ENCODE measurements around the gene SCYL2.
"Not testable (repeated sequence)": the region's sequence is repeated elsewhere in the genome, so short reads cannot be mapped to it uniquely, and the experiment has no call there.

Gene SCYL2

DNA sequence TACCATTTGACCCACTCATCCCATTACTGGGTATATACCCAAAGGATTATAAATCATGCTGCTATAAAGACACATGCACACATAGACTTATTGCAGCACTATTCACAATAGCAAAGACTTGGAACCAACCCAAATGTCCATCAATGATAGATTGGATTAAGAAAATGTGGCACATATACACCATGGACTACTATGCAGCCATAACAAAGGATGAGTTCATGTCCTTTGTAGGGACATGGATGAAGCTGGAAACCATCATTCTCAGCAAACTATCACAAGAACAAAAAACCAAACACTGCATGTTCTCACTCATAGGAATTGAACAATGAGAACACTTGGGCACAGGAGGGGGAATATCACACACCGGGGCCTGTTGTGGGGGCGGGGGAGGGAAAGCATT, 75.9 kb downstream of the SCYL2 start:
- not testable (repeated sequence) for H3K27me3 Mint-ChIP-seq; H3K4me1 Mint-ChIP-seq; H3K27ac Mint-ChIP-seq (ENCODE audit: low read depth); H3K9me3 Mint-ChIP-seq; ATAC-seq (replicated peaks; ENCODE audit: extremely low read depth, poor library complexity, severe bottlenecking); H3K4me3 Mint-ChIP-seq; DNase-seq (ENCODE audit: low spot score in 2 of 2)
- peaks cover 14% of the 10 kb centered on the region for H3K36me3 Mint-ChIP-seq (ENCODE audit: insufficient read depth)

DNA sequence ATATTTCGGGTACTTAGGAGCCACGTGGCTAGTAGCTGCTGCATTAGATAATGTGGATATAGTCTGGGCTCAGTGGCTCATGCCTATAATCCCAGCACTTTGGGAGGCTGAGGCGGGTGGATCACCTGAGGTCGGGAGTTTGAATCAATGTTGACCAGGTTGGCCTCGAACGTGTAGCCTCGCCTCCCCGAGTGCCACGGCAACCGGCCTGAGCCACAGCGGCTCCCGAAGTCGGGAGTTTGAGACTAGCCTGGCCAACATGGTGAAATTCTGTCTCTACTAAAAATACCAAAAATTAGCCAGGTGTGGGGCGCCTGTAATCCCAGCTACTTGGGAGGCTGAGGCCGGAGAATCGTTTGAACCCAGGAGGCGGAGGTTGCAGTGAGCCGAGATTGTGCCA, 77.4 kb downstream of the SCYL2 start:
- H3K4me1 Mint-ChIP-seq; H3K9me3 Mint-ChIP-seq; DNase-seq (ENCODE audit: low spot score in 2 of 2); H3K36me3 Mint-ChIP-seq (ENCODE audit: insufficient read depth); ATAC-seq (replicated peaks; ENCODE audit: extremely low read depth, poor library complexity, severe bottlenecking); H3K4me3 Mint-ChIP-seq; H3K27ac Mint-ChIP-seq (ENCODE audit: low read depth); H3K27me3 Mint-ChIP-seq: not testable (repeated sequence)

DNA sequence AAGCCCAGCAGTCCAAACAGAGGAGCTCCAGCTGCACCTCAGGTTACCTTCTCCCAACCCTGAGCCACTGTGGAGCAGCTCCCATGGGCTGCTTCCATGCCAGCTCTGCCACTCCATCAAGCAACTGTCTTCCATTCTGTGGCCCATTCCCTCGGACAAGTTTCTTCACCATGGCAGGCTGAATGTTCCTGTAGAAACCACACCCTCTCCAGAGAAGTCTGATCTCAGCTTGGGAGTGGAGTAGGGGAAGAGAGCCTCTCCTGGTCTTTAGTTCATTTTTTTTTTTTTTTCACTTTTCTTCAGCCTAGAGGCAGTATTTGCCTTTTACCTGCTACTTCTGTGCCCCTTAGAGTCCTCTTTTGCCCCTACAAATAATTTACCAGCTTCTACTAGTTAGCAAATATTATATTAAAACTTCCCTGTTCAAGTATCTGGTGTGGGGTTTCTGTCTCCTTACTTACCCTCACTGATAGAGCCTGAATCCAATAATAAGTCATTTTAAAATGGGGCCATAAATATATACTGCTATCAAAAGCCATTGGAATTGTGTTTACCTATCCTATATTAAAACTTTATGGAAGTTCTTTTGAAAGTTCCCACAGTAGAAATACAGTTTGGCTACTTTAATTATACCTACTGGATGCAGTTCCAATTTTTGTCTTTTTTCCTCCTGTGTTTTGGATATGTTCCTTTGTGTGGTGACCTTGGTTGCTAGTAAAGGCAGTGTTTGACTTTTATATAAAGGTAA, 78.2 kb downstream of the SCYL2 start:
- Mint-ChIP-seq H3K4me1 (no peaks in the 10 kb centered on the region), H3K4me3 (no peak overlapping the region), H3K27ac (ENCODE audit: low read depth) (no peak overlapping the region), H3K27me3 (no peaks in the 10 kb centered on the region), H3K9me3 (peaks cover 6% of the 10 kb centered on the region), H3K36me3 (ENCODE audit: insufficient read depth) (peaks cover 2% of the 10 kb centered on the region)
- ATAC-seq (replicated peaks; ENCODE audit: extremely low read depth, poor library complexity, severe bottlenecking) (no peak), DNase-seq (ENCODE audit: low spot score in 2 of 2) (no peak)

DNA sequence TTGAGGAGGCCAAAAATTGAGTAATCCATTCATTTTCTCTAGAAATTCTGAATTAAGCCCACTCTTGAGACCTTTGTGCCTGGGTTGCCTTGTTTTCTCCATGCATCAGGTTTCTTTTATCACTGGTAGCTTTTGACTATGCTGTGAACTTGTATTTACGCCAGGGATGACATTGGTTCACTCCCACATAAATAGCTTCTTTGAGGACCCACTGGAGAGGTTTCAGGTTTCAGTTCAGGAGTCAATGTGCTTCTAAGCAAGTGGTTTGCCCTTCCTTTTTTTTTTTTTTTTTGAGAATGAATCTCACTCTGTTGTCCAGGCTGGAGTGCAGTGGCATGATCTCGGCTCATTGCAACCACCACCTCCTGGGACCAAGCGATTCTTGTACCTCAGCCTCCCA, 79.7 kb downstream of the SCYL2 start:
- no peak for ATAC-seq (replicated peaks; ENCODE audit: extremely low read depth, poor library complexity, severe bottlenecking)
- H3K9me3 Mint-ChIP-seq = peaks cover 6% of the 10 kb centered on the region
- H3K36me3 Mint-ChIP-seq (ENCODE audit: insufficient read depth) = peaks cover 2% of the 10 kb centered on the region
- H3K27ac Mint-ChIP-seq (ENCODE audit: low read depth) = no peak overlapping the region
- H3K27me3 Mint-ChIP-seq = no peaks in the 10 kb centered on the region
- no peaks in the 10 kb centered on the region for H3K4me1 Mint-ChIP-seq
- no peak overlapping the region for H3K4me3 Mint-ChIP-seq
- no peak for DNase-seq (ENCODE audit: low spot score in 2 of 2)

DNA sequence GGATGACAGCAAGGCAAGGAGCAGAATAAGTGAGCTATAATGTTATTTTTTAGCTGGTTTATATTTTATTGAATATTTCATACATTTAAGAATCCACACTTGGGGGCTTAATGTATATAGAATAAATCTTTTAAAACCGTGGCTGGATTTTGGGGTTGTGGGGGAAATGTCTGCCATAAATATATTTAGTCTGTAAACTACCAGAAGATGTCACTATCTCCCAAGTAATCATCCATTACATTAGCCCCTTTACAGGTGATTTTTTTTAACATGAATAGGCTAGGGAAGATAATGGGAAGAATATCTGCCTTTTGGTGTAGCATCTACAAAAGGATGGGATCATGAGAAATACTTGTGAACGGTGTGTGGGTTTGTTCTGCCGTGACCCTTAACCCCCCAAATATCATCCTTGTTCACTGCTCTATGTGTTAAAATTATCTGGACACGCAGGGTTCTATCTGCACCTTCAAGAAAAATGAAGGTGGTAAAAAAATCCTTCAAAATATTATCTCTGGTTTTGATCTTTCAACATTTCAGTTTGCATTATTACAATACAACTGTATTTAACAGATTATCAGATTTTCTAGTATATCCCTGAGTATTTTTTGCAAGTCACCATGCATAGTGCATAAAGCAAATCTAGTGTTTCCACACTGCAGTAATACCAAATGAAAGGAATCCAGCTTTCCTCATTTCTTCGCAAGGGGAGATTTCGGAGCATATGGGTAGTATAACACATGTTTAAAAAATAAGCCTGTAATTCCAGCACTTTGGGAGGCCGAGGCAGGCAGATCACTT, 81.9 kb downstream of the SCYL2 start:
- H3K9me3 Mint-ChIP-seq = no peaks in the 10 kb centered on the region
- ATAC-seq (replicated peaks; ENCODE audit: extremely low read depth, poor library complexity, severe bottlenecking) = no peak
- no peak for DNase-seq (ENCODE audit: low spot score in 2 of 2)
- H3K27me3 Mint-ChIP-seq = peaks cover 13% of the 10 kb centered on the region
- no peak overlapping the region for H3K27ac Mint-ChIP-seq (ENCODE audit: low read depth)
- H3K36me3 Mint-ChIP-seq (ENCODE audit: insufficient read depth) = no peaks in the 10 kb centered on the region
- H3K4me1 Mint-ChIP-seq = no peaks in the 10 kb centered on the region
- no peak overlapping the region for H3K4me3 Mint-ChIP-seq

DNA sequence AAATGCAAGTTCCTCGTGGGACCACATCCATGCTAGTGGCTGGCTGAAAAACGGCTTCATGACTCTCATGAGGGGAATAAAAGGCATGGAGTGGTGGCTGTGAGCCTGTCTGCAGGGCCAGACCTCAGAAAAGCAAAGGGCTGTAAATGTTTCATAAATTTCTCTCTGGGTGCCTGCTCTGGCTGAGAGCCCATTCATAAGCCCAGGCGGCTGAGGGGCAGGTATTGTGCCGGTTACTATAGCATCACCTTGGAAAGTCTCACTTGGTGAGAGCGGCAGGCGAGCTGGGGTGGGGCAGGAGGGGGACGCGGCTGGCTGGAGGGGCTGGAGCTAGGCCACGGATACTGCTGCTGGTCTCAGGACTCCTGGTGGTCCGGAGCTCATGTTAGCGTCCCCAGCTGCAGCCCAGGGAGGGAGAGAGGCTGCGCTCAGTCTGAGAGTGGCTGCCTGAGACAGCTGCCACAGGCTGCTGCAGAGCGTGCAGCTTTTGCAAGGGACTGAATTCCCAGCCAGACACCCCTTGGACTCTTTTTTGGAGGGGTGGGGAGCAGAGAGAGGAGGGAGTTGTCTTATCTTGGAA, 89.8 kb downstream of the SCYL2 start, which contains the start of gene SLC17A8:
TSS of gene SLC17A8 (plus strand) at position 431 of the 580 bp plus-strand sequence. CDS start 318 bp downstream, outside the sequence.
- no peak within 1 kb of the TSS for H3K27ac Mint-ChIP-seq (ENCODE audit: low read depth)

DNA sequence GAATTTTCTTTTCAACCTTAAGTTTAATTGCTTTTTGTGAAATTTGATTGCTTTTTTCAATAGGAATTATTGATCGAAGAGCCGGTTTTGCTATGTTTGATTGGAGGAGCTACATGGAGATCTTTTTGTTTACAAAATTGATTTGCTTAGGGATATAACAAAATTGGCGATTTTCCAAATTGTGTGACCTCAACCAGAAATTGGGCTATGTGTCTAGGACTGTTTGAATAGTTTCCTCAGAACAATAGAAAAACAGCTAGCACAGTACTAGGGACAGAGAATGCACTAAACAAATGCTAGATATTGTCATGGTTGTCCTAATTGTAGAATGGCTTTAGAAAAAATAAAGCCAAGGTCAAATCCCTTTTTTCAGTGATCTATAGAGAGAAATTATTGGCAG, 92.3 kb downstream of the SCYL2 start:
- Mint-ChIP-seq H3K9me3 (no peaks in the 10 kb centered on the region), H3K4me1 (no peaks in the 10 kb centered on the region), H3K4me3 (no peak overlapping the region), H3K27ac (ENCODE audit: low read depth) (no peak overlapping the region), H3K36me3 (ENCODE audit: insufficient read depth) (no peaks in the 10 kb centered on the region), H3K27me3 (peaks cover 56% of the 10 kb centered on the region)
- DNase-seq (ENCODE audit: low spot score in 2 of 2) (no peak), ATAC-seq (replicated peaks; ENCODE audit: extremely low read depth, poor library complexity, severe bottlenecking) (no peak)

More for the DNA sequence above, 89.8 kb downstream of the SCYL2 start, which contains the start of gene SLC17A8:
- H3K4me3 Mint-ChIP-seq = no peak within 1 kb of the TSS
- no peaks in the 10 kb centered on the region for H3K36me3 Mint-ChIP-seq (ENCODE audit: insufficient read depth)
- H3K9me3 Mint-ChIP-seq = no peaks in the 10 kb centered on the region
- DNase-seq (ENCODE audit: low spot score in 2 of 2) (no peak), ATAC-seq (replicated peaks; ENCODE audit: extremely low read depth, poor library complexity, severe bottlenecking) (no peak)
- H3K4me1 Mint-ChIP-seq = no peaks in the 10 kb centered on the region
- H3K27me3 Mint-ChIP-seq = peaks cover 68% of the 10 kb centered on the region

DNA sequence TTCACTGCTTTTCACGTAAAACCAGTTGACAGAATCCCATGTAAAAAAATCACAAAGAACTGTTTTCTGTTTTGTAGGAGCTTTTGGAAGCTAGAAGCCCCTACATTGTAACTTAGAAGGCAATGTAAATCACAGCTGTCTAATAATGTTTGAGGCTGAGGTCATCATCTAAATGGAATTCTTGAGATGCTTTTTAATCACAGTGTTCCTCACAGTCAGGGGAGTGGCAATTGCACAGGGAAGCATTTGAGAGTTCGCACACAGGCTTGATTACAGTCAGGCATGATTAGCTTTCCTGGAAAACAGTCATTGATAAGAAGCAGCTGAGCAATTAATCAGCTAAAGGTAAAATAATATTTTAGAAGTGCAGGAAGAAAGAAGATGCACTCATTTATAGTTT, 92.8 kb downstream of the SCYL2 start:
- DNase-seq (ENCODE audit: low spot score in 2 of 2) = no peak
- no peak for ATAC-seq (replicated peaks; ENCODE audit: extremely low read depth, poor library complexity, severe bottlenecking)
- H3K4me3 Mint-ChIP-seq = no peak overlapping the region
- H3K4me1 Mint-ChIP-seq = no peaks in the 10 kb centered on the region
- no peaks in the 10 kb centered on the region for H3K36me3 Mint-ChIP-seq (ENCODE audit: insufficient read depth)
- H3K27me3 Mint-ChIP-seq = peaks cover 56% of the 10 kb centered on the region
- H3K9me3 Mint-ChIP-seq = no peaks in the 10 kb centered on the region
- H3K27ac Mint-ChIP-seq (ENCODE audit: low read depth) = no peak overlapping the region

DNA sequence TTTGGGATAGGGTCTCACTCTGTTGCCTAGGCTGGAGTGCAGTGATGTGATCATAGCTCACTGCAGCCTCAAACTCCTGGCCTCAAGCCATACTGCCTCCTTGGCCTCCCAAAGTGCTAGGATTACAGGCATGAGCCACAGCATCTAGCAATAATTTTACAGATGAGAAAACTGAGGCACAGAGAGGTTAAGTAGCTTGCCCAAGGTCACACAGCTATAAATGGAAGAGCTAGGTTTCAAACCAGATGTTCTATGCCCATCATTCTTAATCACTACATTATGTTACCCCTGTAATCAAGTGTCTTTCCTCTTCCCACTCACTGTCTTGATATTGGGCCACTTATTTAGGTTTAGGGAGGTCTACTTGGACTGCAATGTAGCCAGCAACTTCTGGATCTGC, 93.5 kb downstream of the SCYL2 start:
- H3K4me1 Mint-ChIP-seq = no peaks in the 10 kb centered on the region
- peaks cover 52% of the 10 kb centered on the region for H3K27me3 Mint-ChIP-seq
- ATAC-seq (replicated peaks; ENCODE audit: extremely low read depth, poor library complexity, severe bottlenecking) (no peak), DNase-seq (ENCODE audit: low spot score in 2 of 2) (no peak)
- H3K27ac Mint-ChIP-seq (ENCODE audit: low read depth) = no peak overlapping the region
- no peaks in the 10 kb centered on the region for H3K9me3 Mint-ChIP-seq
- no peaks in the 10 kb centered on the region for H3K36me3 Mint-ChIP-seq (ENCODE audit: insufficient read depth)
- no peak overlapping the region for H3K4me3 Mint-ChIP-seq

DNA sequence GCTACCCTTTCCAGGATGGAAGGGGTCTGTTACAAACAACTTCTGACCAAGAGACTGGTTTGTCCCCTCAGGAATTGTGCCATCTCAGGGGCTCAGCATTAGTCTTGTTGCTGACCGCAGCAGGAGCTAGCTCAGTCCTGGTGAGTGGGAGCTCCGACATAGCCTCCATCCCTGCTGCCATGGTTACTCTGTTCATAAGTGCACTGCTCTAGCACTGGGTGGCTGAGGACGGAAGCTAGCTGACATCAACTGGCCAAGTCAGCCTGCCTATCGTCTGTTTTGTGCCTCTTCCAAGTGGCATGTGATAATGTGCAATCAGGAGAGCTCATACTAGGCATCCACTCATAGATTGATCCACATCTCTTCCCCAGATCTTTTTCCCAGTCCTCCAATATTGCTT, 97.3 kb downstream of the SCYL2 start:
- Mint-ChIP-seq H3K36me3 (ENCODE audit: insufficient read depth) (no peaks in the 10 kb centered on the region), H3K27ac (ENCODE audit: low read depth) (no peak overlapping the region), H3K4me3 (no peak overlapping the region), H3K27me3 (peaks cover 42% of the 10 kb centered on the region), H3K4me1 (no peaks in the 10 kb centered on the region), H3K9me3 (no peaks in the 10 kb centered on the region)
- DNase-seq (ENCODE audit: low spot score in 2 of 2) = no peak
- no peak for ATAC-seq (replicated peaks; ENCODE audit: extremely low read depth, poor library complexity, severe bottlenecking)

DNA sequence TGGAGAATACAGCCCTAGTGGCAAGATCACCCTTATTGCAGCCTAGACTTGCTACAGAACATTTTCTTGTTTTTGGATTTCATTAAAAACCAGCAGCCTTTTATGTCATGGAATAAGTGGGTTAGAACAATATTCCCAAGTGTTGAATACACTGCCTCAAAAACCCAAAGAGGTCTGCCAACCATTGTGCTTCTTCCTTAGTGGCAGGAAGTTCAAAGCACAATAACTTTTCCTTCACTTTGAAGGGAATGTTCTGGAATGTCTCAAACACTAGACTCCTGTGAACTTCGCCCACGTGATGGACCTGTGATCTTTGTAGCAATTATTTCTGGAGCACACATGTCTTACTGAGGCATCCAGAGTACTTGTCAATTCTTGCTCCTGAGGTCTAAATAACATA, 98.4 kb downstream of the SCYL2 start:
- DNase-seq (ENCODE audit: low spot score in 2 of 2) = no peak

DNA sequence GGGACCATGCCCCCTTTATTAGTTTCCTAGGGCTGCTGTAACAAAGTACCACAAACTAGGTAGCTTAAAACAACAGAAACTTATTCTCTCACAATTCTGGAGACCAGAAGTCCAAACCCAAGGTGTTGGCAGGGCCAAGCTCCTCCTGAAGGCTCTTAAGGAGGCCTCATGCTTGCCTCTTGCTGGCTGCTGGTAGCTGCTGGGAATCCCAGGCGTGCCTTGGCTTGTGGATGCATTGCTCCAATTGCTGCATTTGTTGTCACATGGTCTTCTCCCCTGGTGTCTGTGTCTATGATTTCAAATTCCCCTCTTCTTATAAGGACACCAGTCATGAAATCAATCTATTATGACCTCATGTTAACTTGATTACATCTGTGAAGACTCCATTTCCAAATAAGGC, 101.1 kb downstream of the SCYL2 start:
- ATAC-seq (replicated peaks; ENCODE audit: extremely low read depth, poor library complexity, severe bottlenecking) (no peak), DNase-seq (ENCODE audit: low spot score in 2 of 2) (no peak)
- H3K36me3 Mint-ChIP-seq (ENCODE audit: insufficient read depth) = no peaks in the 10 kb centered on the region
- H3K9me3 Mint-ChIP-seq = no peaks in the 10 kb centered on the region
- no peaks in the 10 kb centered on the region for H3K4me1 Mint-ChIP-seq
- no peak overlapping the region for H3K27ac Mint-ChIP-seq (ENCODE audit: low read depth)
- peaks cover 30% of the 10 kb centered on the region for H3K27me3 Mint-ChIP-seq
- H3K4me3 Mint-ChIP-seq = no peak overlapping the region

More for the DNA sequence above, 98.4 kb downstream of the SCYL2 start:
- Mint-ChIP-seq H3K27ac (ENCODE audit: low read depth) (no peak overlapping the region), H3K4me1 (no peaks in the 10 kb centered on the region), H3K4me3 (no peak overlapping the region), H3K36me3 (ENCODE audit: insufficient read depth) (no peaks in the 10 kb centered on the region), H3K27me3 (peaks cover 44% of the 10 kb centered on the region), H3K9me3 (no peaks in the 10 kb centered on the region)
- no peak for ATAC-seq (replicated peaks; ENCODE audit: extremely low read depth, poor library complexity, severe bottlenecking)

DNA sequence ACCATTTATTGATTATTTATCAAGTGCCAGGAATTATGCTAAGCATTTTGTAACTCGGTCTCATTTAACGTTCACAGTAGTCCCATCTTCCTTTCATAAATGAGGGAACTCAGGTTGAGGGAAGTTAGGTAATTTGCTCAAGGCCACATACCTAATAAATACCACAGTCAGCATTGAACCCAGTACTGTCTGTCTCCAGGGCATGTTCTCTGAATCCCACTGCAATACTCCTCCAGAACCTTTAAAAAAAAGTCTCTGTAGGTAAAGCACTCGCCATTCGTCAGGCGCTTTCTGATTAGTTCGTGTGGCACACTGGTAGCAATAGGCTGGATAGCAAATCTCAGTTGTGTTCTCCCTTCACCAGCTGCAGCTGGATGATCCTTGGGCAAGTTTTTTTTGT, 104.2 kb downstream of the SCYL2 start:
- no peaks in the 10 kb centered on the region for H3K9me3 Mint-ChIP-seq
- H3K27ac Mint-ChIP-seq (ENCODE audit: low read depth) = no peak overlapping the region
- DNase-seq (ENCODE audit: low spot score in 2 of 2) (no peak), ATAC-seq (replicated peaks; ENCODE audit: extremely low read depth, poor library complexity, severe bottlenecking) (no peak)
- H3K27me3 Mint-ChIP-seq = peaks cover 28% of the 10 kb centered on the region
- H3K36me3 Mint-ChIP-seq (ENCODE audit: insufficient read depth) = no peaks in the 10 kb centered on the region
- H3K4me3 Mint-ChIP-seq = no peak overlapping the region
- no peaks in the 10 kb centered on the region for H3K4me1 Mint-ChIP-seq
